ENCODE measurements around the gene PNMA1.

The PNMA1 gene

DNA sequence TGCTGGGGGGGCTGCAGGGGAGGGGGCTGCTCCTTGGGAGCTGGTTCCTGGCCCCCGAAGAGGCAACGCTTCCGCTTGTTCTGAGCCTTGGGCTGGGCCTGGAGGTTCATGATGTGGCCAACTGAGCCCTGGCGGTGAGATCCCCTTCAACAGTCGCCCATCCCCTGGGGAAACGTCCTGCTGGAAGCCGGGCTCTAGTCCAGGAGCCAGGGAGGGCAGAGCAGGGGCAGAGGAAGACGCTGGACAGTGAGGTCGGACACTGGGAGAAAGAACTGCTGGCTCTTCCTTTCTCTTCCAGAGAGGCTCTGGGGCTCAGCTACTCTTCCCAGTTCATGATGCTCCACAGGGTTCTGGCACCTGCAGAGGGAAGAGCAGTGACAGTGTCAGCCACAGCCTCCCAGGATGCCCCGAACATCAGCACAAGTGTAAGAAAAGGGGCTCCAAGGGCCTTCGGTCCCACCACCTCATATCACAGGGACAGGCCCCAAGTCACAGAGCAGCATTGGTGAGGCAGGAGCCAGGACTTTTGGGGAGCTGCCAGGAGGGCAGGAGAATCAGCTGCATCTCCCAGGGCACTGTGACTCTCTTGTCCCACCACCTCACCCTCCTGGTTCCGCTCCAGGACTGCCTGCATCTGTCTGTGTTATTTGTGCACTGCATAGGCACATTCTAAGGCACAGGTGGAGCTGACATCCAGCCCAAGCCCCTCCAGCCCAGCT, 25.9 kb upstream of the PNMA1 start:
- Histone ChIP-seq H3K4ac (ENCODE audit: low read depth in 1 of 2, low read length in 2 of 2) (peak overlapping the region; percentile 3 to 73), H3K23ac (ENCODE audit: low read length in 2 of 2) (no peak overlapping the region), H2BK120ac (ENCODE audit: low read depth, low read length) (no peak overlapping the region), H3K27ac (ENCODE audit: low read length, poor library complexity, severe bottlenecking) (peak overlapping the region; percentile 94), H4K8ac (ENCODE audit: low read length) (peak overlapping the region; percentile 36), H3K27me3 (ENCODE audit: control insufficient read depth in 1 of 2, insufficient read depth in 1 of 2, low read length in 2 of 2) (no peaks in the 10 kb centered on the region), H2AK5ac (ENCODE audit: low read length, severe bottlenecking) (peak overlapping the region; percentile 31), H3K9ac (ENCODE audit: low read length) (peak overlapping the region; percentile 58), H4K91ac (ENCODE audit: low read length) (peak overlapping the region; percentile 75), H2AFZ (ENCODE audit: low read depth, low read length) (no peak overlapping the region), H2BK12ac (ENCODE audit: low read length in 2 of 2) (peak overlapping the region in 1 of 2 experiments; percentile 6), H3K9me3 (ENCODE audit: control insufficient read depth, low read length) (no peaks in the 10 kb centered on the region), H3K14ac (ENCODE audit: low read length in 2 of 2) (peak overlapping the region in 1 of 2 experiments; percentile 68), H2BK15ac (ENCODE audit: low read depth, poor library complexity, severe bottlenecking) (peak overlapping the region; percentile 83), H3K36me3 (ENCODE audit: control insufficient read depth in 1 of 2, insufficient read depth in 2 of 2, low read depth in 1 of 2, low read length in 2 of 2) (peaks cover 43 to 48% of the 10 kb centered on the region in 2 experiments), H3K79me1 (replicated peaks; ENCODE audit: low read length, poor library complexity, severe bottlenecking) (peaks cover 8% of the 10 kb centered on the region), H3K4me2 (ENCODE audit: low read length, poor library complexity, severe bottlenecking) (no peak overlapping the region), H2BK5ac (ENCODE audit: low read depth, low read length, poor library complexity, severe bottlenecking) (no peak overlapping the region), H3K4me1 (ENCODE audit: control insufficient read depth, insufficient read depth, low read depth, low read length) (peaks cover 61% of the 10 kb centered on the region), H3K4me3 (ENCODE audit: insufficient read depth in 1 of 2, low read depth in 1 of 2, low read length in 2 of 2) (peak overlapping the region in 1 of 2 experiments; percentile 49), H3K18ac (ENCODE audit: low read depth in 1 of 2, low read length in 2 of 2) (peak overlapping the region; percentile 56 to 62)
- WGBS, result 92% methylated on average over 12 of the region's 12 CpGs
- no peak for DNase-seq

DNA sequence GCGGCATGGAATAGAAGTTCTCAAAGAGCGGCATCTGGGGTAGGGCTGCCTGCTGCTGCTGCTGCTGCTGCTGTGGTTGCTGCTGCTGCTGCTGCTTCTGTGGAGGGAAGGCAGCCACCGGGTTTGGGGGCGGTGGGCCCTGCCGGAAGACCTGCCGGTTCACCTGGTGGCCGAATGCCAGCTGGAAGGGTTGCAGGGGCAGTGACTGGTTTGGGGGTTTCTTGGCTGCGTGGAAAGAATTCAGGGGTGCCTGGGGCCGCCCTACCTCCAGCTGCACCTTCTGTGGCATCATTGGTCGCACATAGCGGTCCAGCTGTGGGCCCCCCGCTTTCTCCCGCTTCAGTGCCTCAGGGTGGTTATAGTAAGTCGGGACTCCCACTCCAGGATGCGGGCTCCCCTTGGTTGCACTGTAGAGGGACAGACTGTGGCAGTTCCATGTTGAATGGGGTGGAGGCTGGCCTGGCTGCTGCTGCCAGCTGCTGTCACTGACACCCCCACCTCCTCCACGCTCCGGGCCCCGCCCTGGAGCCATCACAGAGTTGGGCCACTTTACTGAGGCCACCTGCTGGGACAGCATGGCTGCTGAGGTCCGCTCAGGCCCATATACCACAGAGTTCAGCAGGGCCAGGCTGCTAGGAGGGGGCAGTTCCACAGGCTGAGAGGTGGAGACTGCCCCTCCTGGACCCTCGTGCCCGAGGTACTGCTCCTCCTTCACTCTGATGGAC, 25.2 kb upstream of the PNMA1 start:
- H3K27ac ChIP-seq (ENCODE audit: low read length, poor library complexity, severe bottlenecking), result no peak overlapping the region
- H3K14ac ChIP-seq (ENCODE audit: low read length in 2 of 2), result no peak overlapping the region
- H3K27me3 ChIP-seq (ENCODE audit: control insufficient read depth in 1 of 2, insufficient read depth in 1 of 2, low read length in 2 of 2), result no peaks in the 10 kb centered on the region
- no peak overlapping the region for H2AK5ac ChIP-seq (ENCODE audit: low read length, severe bottlenecking)
- H3K4me2 ChIP-seq (ENCODE audit: low read length, poor library complexity, severe bottlenecking), result no peak overlapping the region
- H2BK15ac ChIP-seq (ENCODE audit: low read depth, poor library complexity, severe bottlenecking), result no peak overlapping the region
- no peak overlapping the region for H2BK5ac ChIP-seq (ENCODE audit: low read depth, low read length, poor library complexity, severe bottlenecking)
- peak overlapping the region; percentile 58 for H3K9ac ChIP-seq (ENCODE audit: low read length)
- WGBS, result 95% methylated on average over 20 of the region's 21 CpGs
- H3K36me3 ChIP-seq (ENCODE audit: control insufficient read depth in 1 of 2, insufficient read depth in 2 of 2, low read depth in 1 of 2, low read length in 2 of 2), result peaks cover 44 to 50% of the 10 kb centered on the region in 2 experiments
- no peak overlapping the region for H4K8ac ChIP-seq (ENCODE audit: low read length)
- H3K9me3 ChIP-seq (ENCODE audit: control insufficient read depth, low read length), result no peaks in the 10 kb centered on the region
- no peak overlapping the region for H3K23ac ChIP-seq (ENCODE audit: low read length in 2 of 2)
- no peak overlapping the region for H2AFZ ChIP-seq (ENCODE audit: low read depth, low read length)
- no peak overlapping the region for H3K4ac ChIP-seq (ENCODE audit: low read depth in 1 of 2, low read length in 2 of 2)
- no peak overlapping the region for H3K4me3 ChIP-seq (ENCODE audit: insufficient read depth in 1 of 2, low read depth in 1 of 2, low read length in 2 of 2)
- DNase-seq, result no peak
- H3K4me1 ChIP-seq (ENCODE audit: control insufficient read depth, insufficient read depth, low read depth, low read length), result peaks cover 54% of the 10 kb centered on the region
- peak overlapping the region; percentile 52 for H4K91ac ChIP-seq (ENCODE audit: low read length)
- H2BK12ac ChIP-seq (ENCODE audit: low read length in 2 of 2), result peak overlapping the region in 1 of 2 experiments; percentile 10
- no peak overlapping the region for H3K18ac ChIP-seq (ENCODE audit: low read depth in 1 of 2, low read length in 2 of 2)
- H2BK120ac ChIP-seq (ENCODE audit: low read depth, low read length), result no peak overlapping the region
- H3K79me1 ChIP-seq (replicated peaks; ENCODE audit: low read length, poor library complexity, severe bottlenecking), result peaks cover 8% of the 10 kb centered on the region

DNA sequence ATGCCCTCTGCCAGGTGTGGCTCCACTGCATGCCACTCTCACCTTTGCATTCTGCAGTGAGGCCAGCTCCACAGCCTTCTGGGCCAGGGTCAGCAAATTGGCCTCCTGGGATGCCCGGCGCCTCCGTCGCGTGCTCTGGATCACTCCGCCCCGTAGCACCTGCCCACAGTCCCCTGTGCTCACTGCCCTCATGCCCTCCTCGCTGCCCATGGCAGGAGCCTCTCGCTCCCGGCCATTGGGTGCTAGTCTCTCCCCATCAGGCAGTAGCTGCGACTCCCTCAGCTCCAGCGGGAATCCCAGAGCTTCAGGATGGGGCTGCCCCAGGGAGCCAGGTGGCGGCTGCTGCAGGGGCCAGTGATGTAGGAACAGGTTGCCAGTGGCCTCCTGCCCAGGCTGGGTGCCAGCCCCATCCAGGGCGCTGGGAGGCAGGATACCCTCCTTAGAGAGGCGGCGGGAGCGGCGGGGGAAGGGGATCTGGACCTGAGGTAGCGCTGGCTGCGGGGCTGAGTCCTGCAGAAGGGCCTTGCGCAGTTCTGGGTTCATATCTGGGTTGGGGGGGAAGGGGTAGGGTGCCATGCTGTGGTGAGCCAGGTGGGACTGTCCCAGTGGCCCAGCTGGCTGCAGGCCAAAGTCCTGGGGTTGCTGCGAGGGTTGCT, 24.5 kb upstream of the PNMA1 start:
- Histone ChIP-seq H4K91ac (ENCODE audit: low read length) (peak overlapping the region; percentile 56), H3K79me1 (replicated peaks; ENCODE audit: low read length, poor library complexity, severe bottlenecking) (peaks cover 8% of the 10 kb centered on the region), H2BK12ac (ENCODE audit: low read length in 2 of 2) (no peak overlapping the region), H3K18ac (ENCODE audit: low read depth in 1 of 2, low read length in 2 of 2) (no peak overlapping the region), H4K8ac (ENCODE audit: low read length) (no peak overlapping the region), H3K4me2 (ENCODE audit: low read length, poor library complexity, severe bottlenecking) (no peak overlapping the region), H2BK15ac (ENCODE audit: low read depth, poor library complexity, severe bottlenecking) (no peak overlapping the region), H3K27me3 (ENCODE audit: control insufficient read depth in 1 of 2, insufficient read depth in 1 of 2, low read length in 2 of 2) (no peaks in the 10 kb centered on the region), H2AK5ac (ENCODE audit: low read length, severe bottlenecking) (no peak overlapping the region), H2AFZ (ENCODE audit: low read depth, low read length) (no peak overlapping the region), H3K36me3 (ENCODE audit: control insufficient read depth in 1 of 2, insufficient read depth in 2 of 2, low read depth in 1 of 2, low read length in 2 of 2) (peaks cover 42 to 54% of the 10 kb centered on the region in 2 experiments), H3K4me1 (ENCODE audit: control insufficient read depth, insufficient read depth, low read depth, low read length) (peaks cover 47% of the 10 kb centered on the region), H3K9ac (ENCODE audit: low read length) (no peak overlapping the region), H3K4ac (ENCODE audit: low read depth in 1 of 2, low read length in 2 of 2) (no peak overlapping the region), H2BK5ac (ENCODE audit: low read depth, low read length, poor library complexity, severe bottlenecking) (no peak overlapping the region), H3K23ac (ENCODE audit: low read length in 2 of 2) (no peak overlapping the region), H3K27ac (ENCODE audit: low read length, poor library complexity, severe bottlenecking) (no peak overlapping the region), H3K9me3 (ENCODE audit: control insufficient read depth, low read length) (no peaks in the 10 kb centered on the region), H2BK120ac (ENCODE audit: low read depth, low read length) (no peak overlapping the region), H3K4me3 (ENCODE audit: insufficient read depth in 1 of 2, low read depth in 1 of 2, low read length in 2 of 2) (no peak overlapping the region), H3K14ac (ENCODE audit: low read length in 2 of 2) (no peak overlapping the region)
- WGBS, result over 99% methylated on average over 21 of the region's 22 CpGs
- no peak for DNase-seq

DNA sequence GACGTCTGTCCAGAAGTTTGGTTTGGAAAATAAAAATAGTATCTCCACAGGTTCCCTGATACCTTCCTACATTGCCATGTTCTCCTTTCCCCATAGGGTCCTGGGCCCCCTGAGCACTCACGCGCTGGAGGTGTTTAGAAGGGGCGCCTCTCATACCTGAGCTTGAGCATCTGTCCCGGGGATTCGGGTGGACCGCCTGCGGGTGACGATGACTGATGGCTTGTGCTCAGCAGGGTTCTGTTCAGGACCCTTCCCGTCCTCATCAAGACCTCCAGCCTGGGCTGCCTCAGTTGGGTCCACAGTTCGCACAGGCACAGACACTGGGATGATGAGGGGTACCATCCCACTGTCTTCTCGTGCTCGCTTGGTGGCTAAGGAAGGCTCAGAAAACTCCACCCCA, 22.7 kb upstream of the PNMA1 start:
- no peaks in the 10 kb centered on the region for H3K27me3 ChIP-seq (ENCODE audit: control insufficient read depth in 1 of 2, insufficient read depth in 1 of 2, low read length in 2 of 2)
- H2BK5ac ChIP-seq (ENCODE audit: low read depth, low read length, poor library complexity, severe bottlenecking), result no peak overlapping the region
- H3K36me3 ChIP-seq (ENCODE audit: control insufficient read depth in 1 of 2, insufficient read depth in 2 of 2, low read depth in 1 of 2, low read length in 2 of 2), result peaks cover 44 to 60% of the 10 kb centered on the region in 2 experiments
- no peak overlapping the region for H3K9ac ChIP-seq (ENCODE audit: low read length)
- H3K4me1 ChIP-seq (ENCODE audit: control insufficient read depth, insufficient read depth, low read depth, low read length), result peaks cover 29% of the 10 kb centered on the region
- no peak overlapping the region for H2AFZ ChIP-seq (ENCODE audit: low read depth, low read length)
- no peak overlapping the region for H3K14ac ChIP-seq (ENCODE audit: low read length in 2 of 2)
- no peak overlapping the region for H3K4me2 ChIP-seq (ENCODE audit: low read length, poor library complexity, severe bottlenecking)
- no peaks in the 10 kb centered on the region for H3K9me3 ChIP-seq (ENCODE audit: control insufficient read depth, low read length)
- no peak overlapping the region for H2BK120ac ChIP-seq (ENCODE audit: low read depth, low read length)
- H3K18ac ChIP-seq (ENCODE audit: low read depth in 1 of 2, low read length in 2 of 2), result no peak overlapping the region
- H3K79me1 ChIP-seq (replicated peaks; ENCODE audit: low read length, poor library complexity, severe bottlenecking), result peaks cover 11% of the 10 kb centered on the region
- no peak overlapping the region for H3K4me3 ChIP-seq (ENCODE audit: insufficient read depth in 1 of 2, low read depth in 1 of 2, low read length in 2 of 2)
- H3K27ac ChIP-seq (ENCODE audit: low read length, poor library complexity, severe bottlenecking), result no peak overlapping the region
- H2AK5ac ChIP-seq (ENCODE audit: low read length, severe bottlenecking), result no peak overlapping the region
- no peak overlapping the region for H2BK12ac ChIP-seq (ENCODE audit: low read length in 2 of 2)
- H3K4ac ChIP-seq (ENCODE audit: low read depth in 1 of 2, low read length in 2 of 2), result no peak overlapping the region
- DNase-seq, result no peak
- H4K91ac ChIP-seq (ENCODE audit: low read length), result no peak overlapping the region
- 93% methylated on average over 11 of the region's 13 CpGs for WGBS
- H4K8ac ChIP-seq (ENCODE audit: low read length), result no peak overlapping the region
- no peak overlapping the region for H3K23ac ChIP-seq (ENCODE audit: low read length in 2 of 2)
- H2BK15ac ChIP-seq (ENCODE audit: low read depth, poor library complexity, severe bottlenecking), result no peak overlapping the region

Data from mesenchymal stem cell (in vitro differentiated cells and primary cell).